DOHH2 (cell line): Measurements from ENCODE around the gene TPH2.

Source experiments
- EZH2phosphoT487 ChIP-seq: fragments of 200-600 bp; sonication (generic); IDR thresholded peaks from 2 replicates; pipeline ENCODE4 v1.6.1; 2017; ENCODE audit warnings: borderline replicate concordance, mild to moderate bottlenecking, antibody characterized with exemption, low read length, moderate library complexity, mixed read lengths
- TF ChIP-seq, protein P1 (sequence below): fragments of 200-600 bp; sonication (generic); IDR thresholded peaks from one replicate; pipeline ENCODE4 v1.5.1; 2014; ENCODE audit warnings: antibody characterized with exemption, mild to moderate bottlenecking, low read depth, low read length; ENCODE audit not compliant: poor library complexity, severe bottlenecking

DNA sequence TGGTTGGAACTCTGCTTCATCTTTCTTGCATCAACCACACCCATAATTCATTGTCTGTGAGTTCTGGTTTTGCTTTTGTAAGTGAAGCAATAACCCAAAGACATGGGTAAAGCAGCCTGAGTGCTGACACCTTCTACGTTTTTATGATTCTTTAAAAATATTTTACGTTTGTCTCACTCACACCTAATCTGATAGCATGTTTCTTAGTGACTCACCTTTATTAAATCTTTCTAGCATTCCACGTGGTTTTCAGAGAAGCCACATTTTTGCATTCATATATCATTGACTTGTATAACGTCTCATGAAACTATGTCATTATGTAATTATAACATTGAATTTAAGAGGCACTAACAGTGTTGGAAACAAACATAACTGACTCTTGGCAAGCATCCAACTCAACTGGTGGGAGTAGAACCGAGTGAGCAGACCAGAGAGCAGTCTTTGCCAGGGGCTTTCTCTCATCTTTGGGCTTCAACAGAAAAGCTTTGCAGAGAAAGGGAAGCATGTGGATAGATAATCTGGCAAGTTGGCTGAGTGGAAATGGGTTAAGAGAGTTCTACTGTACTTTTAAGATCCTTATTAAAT is 118.8 kb downstream of the TPH2 start:
- TF ChIP-seq, protein P1, sequence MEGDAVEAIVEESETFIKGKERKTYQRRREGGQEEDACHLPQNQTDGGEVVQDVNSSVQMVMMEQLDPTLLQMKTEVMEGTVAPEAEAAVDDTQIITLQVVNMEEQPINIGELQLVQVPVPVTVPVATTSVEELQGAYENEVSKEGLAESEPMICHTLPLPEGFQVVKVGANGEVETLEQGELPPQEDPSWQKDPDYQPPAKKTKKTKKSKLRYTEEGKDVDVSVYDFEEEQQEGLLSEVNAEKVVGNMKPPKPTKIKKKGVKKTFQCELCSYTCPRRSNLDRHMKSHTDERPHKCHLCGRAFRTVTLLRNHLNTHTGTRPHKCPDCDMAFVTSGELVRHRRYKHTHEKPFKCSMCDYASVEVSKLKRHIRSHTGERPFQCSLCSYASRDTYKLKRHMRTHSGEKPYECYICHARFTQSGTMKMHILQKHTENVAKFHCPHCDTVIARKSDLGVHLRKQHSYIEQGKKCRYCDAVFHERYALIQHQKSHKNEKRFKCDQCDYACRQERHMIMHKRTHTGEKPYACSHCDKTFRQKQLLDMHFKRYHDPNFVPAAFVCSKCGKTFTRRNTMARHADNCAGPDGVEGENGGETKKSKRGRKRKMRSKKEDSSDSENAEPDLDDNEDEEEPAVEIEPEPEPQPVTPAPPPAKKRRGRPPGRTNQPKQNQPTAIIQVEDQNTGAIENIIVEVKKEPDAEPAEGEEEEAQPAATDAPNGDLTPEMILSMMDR, result no peak
- TF ChIP-seq EZH2phosphoT487, result no peak
